Esophagus mucosa (tissue), 1 donor: ENCODE measurements around the gene MFGE8. TPM values are rescaled to one million over a fixed set of nuclear protein-coding genes. Genes with fewer than 3 reads are reported as not detected.

ENCODE experiments used
- ATAC-seq: fragments of 200-7000 bp; cut with Tn5 transposase; one replicate; pipeline ENCODE4 v1.9.1; 2020
- total RNA-seq: library from RNA; stranded (reverse); gene quantifications from one replicate; pipeline ENCODE4 v1.2.4, GENCODE V29; 2023
- donor health status: DM: yes; HTN: yes; CAD: no.

Gene MFGE8
- total RNA-seq, 1 donor from 2014 or later, result 43.8 TPM

DNA sequence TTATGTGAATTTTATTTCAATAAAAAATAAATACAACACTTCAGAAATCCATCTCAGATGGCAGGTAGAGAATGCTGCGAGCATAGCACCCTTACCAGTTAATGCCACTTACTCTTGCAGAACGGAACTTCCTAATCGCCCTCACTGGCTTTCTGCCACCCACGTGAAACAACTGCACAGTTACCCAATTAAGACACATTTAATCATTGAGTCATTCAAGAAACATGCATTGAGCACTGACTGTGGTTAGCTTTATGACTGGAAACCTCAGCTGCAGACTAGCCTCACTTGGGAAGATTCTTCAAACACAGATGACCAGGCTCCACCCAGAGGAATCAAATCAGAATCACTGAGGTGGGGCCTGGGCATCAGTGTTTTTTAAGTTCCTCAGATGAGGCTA is 5.6 kb upstream of the MFGE8 start:
- peak; percentile 92 for ATAC-seq

GRCh38 chr15:88917760-88918159 is 4.6 kb upstream of the MFGE8 start:
- ATAC-seq, result no peak

DNA sequence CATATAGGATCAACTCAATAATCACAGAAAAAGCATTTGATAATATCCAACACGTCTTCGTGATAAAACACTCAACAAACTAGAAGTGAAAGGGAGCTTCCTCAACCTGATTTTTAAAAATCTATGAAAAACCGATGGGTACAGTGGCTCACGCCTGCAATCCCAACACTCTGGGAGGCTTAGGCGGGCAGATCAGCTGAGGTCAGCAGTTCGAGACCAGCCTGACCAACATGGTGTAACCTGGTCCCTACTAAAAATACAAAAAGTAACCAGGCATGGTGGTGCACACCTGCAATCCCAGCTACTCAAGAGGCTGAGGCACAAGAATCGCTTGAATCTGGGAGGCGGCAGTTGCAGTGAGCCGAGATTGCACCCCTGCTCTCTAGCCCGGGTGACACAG is 2.2 kb upstream of the MFGE8 start:
- no peak for ATAC-seq

DNA sequence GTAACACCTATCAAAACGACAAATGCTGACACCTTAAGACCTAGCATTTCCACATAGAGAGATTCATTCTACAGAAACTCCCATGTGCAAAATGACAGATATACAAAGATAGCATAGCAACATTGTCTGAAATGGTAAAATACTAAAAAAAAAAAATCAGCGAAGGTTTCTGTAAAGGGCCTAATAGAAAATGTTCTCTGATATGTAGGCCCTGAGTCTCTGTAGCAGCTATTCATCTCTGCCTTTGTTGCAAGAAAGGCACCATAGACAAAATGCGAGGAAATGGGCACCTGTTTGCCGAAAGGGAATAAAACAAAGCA is 631 bp upstream of the MFGE8 start:
- no peak for ATAC-seq

DNA sequence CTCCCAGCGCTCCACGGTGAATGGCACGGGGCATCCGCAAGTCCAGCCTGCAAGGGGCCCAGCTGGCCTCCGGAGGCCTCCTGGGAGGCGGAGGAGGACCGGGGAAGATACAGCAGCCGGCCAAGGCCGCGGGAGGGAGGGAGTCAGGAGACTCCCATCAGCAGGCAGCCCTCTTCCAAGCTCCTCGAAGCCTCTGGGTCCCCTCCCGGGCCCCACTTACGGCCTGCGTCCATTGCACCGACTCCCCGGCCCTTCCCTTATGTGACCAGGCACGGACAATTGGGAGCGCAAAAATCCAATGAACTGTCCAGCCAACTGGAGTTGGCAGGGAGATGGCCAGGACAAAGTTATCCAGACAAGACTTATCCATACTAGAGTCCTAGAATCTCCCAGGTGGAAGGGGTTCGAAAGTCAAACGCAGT is 668 bp downstream of the MFGE8 start:
- no peak for ATAC-seq

DNA sequence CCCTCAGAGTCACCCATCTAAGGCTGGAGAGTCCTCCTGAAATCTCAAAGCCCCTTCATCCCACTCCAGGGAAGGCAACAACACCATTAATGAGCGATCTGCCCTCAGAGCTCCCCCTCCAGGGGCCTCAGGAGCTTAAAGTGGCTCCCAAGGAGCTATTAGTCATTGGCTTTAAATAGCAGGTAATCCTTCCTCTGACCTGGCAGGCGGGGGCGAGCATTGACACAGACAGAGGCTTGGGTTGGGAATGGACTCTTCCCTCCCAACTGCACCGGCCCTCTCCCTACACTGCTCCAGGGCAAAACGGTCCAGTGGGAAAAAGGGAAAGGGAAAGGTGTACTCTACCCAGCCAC is 1.4 kb downstream of the MFGE8 start:
- ATAC-seq, result peak; percentile 58

GRCh38 chr15:88909956-88910831 is 3.0 kb downstream of the MFGE8 start:
- ATAC-seq, result no peak

GRCh38 chr15:88908697-88909621 is 4.2 kb downstream of the MFGE8 start:
- ATAC-seq, result no peak

GRCh38 chr15:88908123-88908522 is 5.1 kb downstream of the MFGE8 start:
- no peak for ATAC-seq

GRCh38 chr15:88907111-88907510 is 6.1 kb downstream of the MFGE8 start:
- no peak for ATAC-seq

- no peak for ATAC-seq
Observed at GRCh38 chr15:88906551-88906950, 6.6 kb downstream of the MFGE8 start.

GRCh38 chr15:88906130-88906529 is 7.0 kb downstream of the MFGE8 start:
- ATAC-seq, result no peak

GRCh38 chr15:88905576-88905975 is 7.6 kb downstream of the MFGE8 start:
- ATAC-seq, result no peak

DNA sequence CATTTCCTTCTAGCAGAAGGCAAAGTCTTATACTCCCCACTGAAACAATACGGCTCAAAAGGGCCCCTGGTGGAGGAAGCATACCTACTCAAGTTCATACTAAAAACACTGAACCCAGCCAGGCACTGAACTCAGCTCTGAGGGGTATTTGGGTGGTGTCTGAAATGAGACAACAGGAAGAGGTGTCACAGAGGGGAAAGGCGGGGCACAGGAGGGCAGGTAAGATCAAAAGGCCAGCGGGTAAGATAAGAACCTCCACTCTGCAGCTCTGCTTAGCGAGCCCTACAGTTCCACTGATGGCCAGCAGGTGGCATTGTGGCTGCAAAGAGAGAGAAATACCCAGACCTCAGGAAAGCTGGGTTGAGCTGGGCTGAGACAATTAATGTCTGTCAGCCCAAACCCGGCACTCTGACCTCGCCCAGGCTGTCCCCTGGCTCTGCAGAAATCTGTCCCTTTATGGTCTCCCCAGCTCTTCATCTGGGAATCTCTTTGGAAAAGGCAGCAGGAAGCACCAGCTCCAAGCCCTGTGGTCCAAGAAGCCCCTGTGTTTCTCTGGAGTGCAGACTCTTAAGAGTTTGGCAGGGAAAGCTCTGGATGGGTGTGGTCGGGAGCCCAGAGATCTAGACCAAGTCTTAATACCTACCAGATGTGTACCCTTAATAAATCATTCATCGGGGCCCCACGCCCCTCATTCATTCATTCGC is 8.4 kb downstream of the MFGE8 start:
- peak; percentile 79 for ATAC-seq

- no peak for ATAC-seq
Observed at GRCh38 chr15:88904257-88904623, 8.9 kb downstream of the MFGE8 start.

GRCh38 chr15:88902846-88903245 is 10.3 kb downstream of the MFGE8 start:
- ATAC-seq, result no peak

DNA sequence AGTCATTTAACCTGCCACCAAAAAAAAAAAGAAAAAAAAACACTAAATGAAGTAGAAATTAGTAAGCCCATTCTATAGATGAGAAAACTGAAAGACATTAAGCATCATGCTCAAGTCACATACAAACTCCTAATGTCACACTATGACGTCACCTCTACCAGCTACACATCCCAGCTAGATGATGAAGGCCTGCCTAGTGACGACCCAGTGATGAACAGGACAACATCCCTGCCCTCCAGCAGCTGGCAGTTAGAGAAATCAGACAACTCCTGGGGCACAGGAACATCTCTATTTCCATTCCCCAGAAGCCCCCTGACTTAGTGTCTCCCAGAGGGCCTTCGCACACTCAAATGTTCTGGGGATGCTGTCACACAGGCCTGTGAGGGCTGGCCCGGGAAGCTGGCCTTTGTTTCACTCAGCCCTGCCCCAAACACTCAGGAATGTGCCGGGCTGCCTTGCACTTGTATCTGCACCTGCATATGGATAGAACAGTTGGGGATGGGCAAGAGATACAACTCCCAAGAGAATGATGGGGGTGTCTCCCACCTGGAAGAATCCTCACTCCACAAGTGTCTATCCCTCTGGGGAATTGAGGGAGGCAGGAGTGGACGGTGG is 10.9 kb downstream of the MFGE8 start:
- ATAC-seq, result no peak

DNA sequence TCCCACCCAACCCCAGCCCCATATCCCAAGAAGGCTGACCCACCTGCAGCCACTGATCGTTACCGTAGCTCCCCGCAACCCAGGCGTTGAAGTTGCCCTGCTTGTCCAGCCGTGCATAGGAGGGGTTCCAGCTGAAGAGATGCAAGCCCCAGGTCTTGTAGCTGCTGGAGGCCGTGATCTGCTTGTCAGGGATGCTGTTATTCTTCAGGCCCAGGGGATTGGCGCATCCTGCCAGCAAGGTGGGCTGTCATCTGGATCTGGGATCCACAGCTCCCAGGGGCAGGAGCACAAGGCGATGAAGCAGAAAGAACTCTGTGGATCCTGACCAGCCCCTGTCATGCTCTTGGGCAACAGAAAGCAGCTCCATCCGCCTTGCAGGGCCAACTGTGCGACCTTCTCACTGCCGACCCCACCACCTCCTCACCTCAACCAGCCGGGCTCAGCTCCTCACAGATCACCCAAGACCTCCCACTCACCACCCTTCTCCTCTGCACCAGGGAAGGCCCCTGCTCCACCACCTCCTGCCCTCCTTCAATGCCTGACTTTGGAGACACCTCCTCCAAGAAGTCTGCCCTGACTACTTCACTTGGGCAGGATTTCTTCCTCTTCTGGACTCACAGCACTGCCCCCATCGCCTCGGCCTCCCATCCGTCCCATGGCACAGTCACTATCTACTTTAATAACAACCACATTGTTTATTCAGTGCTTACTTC is 11.5 kb downstream of the MFGE8 start:
- ATAC-seq, result no peak

DNA sequence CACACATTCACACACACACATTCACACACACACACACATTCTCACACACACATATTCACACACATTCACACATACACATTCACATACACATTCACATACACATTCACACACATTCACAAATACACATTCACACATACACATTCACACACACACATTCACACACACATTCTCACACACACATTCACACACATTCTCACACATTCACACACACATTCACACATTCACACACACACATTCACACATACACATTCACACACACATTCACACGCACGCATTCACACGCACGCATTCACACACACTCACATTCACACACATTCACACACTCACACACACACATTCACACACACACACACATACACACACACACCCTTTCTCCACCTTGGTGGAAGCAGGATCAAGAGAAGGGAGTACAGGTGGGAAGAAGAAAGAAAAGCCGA is 12.2 kb downstream of the MFGE8 start:
- no peak for ATAC-seq

DNA sequence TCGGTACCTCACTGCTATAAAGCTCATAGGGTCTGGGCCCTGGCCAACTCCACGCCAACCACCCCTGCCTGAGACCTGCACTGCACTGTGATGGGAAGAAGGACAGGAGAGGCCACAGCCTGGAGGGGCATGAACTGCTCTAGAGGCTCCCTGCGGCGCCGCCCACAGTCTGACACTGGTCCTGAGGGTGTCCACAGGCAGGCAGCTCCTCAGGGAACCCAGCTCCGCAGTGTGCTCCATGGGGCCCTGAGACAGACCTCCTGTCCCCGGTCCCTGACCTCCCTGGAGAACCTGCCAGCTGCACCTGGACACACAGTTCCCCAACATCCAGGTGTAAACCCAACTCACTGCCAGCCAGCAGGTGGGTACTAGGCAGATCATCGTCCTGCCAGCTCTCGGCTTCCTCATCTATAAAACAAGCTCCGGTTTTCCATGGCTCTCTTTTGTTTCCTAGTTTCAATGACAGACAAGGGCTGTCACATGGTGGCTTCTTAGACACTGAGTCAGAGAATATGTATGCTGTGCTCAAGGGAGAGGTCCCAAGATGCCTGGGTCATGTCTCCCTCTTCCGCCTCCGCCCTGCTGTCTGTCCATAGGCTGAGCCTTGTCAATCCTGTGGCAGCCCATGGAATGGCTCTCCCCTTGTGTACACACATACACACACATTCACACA is 12.7 kb downstream of the MFGE8 start:
- ATAC-seq, result peak; percentile 66

DNA sequence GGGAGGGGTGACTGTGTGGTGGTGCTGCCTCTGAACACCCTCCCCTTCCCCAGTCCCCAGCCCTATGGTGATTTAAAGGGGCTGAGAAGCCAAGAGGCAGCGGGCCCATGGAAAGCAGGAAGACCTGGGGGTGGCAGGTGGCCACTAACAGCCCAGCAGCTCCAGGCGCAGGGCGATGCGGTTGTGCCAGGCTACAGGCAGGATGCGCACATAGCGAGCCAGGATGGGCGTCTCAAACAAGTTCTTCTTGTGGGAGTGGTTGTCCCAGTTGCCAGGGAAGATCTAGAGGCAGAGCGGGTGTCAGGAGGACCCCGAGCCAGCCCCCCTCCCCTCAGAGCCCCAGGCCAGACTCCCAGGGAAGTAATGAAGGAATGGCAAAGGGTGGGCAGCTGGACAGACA is 13.9 kb downstream of the MFGE8 start:
- ATAC-seq, result no peak
